PC-3 (cell line): ENCODE results near the gene HES1.

ENCODE experiments used
- EZH2 ChIP-seq: fragments of 300-600 bp; sonication (generic); IDR thresholded peaks from one replicate; pipeline ENCODE4 v1.6.1; 2017; ENCODE audit warnings: antibody characterized with exemption, mild to moderate bottlenecking, low read length; ENCODE audit not compliant: unreplicated experiment
- TF ChIP-seq, protein P1 (sequence below): fragments of 300-600 bp; sonication (generic); conservative IDR thresholded peaks from 2 replicates; pipeline ENCODE4 v1.5.1; 2017; ENCODE audit warnings: antibody characterized with exemption, low read depth, mild to moderate bottlenecking, low read length

GRCh38 chr3:194162817-194163584 lies 27.1 kb downstream of the HES1 start:
- TF ChIP-seq, protein P1, sequence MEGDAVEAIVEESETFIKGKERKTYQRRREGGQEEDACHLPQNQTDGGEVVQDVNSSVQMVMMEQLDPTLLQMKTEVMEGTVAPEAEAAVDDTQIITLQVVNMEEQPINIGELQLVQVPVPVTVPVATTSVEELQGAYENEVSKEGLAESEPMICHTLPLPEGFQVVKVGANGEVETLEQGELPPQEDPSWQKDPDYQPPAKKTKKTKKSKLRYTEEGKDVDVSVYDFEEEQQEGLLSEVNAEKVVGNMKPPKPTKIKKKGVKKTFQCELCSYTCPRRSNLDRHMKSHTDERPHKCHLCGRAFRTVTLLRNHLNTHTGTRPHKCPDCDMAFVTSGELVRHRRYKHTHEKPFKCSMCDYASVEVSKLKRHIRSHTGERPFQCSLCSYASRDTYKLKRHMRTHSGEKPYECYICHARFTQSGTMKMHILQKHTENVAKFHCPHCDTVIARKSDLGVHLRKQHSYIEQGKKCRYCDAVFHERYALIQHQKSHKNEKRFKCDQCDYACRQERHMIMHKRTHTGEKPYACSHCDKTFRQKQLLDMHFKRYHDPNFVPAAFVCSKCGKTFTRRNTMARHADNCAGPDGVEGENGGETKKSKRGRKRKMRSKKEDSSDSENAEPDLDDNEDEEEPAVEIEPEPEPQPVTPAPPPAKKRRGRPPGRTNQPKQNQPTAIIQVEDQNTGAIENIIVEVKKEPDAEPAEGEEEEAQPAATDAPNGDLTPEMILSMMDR: no peak
- no peak for TF ChIP-seq EZH2
